HG03354 (cell line): ENCODE measurements around the gene MGLL.

Experiments
- ATAC-seq: cut with Tn5 transposase; IDR thresholded peaks from one replicate; pipeline ENCODE4 v1.9.1; 2021; ENCODE audit warnings: mild to moderate bottlenecking; ENCODE audit not compliant: unreplicated experiment, poor library complexity, severe bottlenecking

The MGLL gene

GRCh38 chr3:127652246-127652995, 169.9 kb downstream of the MGLL start:
- no peak for ATAC-seq

GRCh38 chr3:127651516-127652172, 170.7 kb downstream of the MGLL start:
- no peak for ATAC-seq

DNA sequence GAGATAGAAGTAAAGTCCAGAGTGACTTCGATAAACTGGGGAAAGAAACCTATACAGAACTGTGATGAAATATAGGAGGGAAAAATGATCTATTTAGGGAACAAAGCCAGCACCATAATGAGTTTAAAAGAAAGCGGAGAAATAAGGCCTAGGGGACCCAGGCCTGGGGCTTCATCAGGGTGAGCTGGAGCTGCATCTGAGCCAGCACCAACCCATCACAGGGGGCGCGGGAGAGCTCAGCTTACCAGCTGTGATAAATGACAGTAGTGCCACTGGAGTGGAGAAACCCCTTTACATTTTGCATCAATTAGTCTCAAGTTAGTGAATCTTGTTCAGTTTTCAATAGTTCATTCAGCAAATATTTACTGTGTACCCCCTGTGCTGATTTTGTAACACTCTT, 172.1 kb downstream of the MGLL start:
- no peak for ATAC-seq

DNA sequence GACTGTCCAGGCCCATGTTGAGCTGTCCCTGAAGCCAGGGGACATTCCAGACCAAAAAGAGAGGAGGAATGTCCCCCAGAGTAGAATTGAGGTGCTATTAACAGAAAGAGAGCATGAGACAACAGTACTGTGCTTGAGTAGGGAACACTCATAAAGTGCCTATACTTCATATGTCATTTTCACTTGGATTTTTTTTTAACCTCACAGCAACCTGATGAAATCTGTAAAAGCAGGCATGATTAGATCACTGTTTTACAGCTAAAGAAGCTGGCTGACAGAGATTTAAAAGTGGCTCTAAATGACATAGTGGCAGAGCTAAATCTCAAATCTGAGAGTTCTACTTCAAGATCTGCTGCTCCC, 174.5 kb downstream of the MGLL start:
- ATAC-seq: no peak

DNA sequence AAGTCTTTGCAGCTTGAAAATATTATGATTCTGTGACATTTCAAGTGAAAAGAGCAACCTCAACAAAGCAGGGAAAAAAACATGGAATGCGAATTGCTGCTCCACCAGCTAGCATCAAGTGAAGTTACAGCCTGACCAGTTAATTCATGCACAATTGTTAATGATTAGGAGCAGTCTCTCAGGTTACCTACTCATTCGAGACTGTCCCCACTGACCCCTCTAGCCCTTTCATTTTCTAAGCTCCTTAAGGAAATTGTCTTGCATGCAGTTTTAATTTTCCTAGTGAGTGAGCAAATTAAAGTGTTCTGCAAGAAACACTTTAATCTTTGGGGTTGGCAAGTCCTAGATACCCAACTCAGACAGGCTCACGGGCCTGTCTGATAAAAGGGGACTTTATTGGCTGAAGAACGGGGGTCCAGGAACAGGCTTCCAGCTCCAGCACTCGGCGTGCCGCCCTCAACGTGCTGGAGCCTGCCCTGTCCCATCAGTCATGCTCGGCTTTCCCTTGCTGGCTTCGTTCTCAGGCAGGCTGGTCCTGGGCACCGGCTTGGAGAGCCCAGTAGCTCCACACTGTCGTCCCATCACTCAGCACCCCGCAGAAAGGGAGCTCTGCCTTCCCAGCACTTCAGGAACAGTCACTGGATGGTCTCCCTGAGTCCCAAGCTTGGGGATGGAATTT, 175.0 kb downstream of the MGLL start:
- no peak for ATAC-seq

GRCh38 chr3:127646501-127647046, 175.7 kb downstream of the MGLL start:
- no peak for ATAC-seq

GRCh38 chr3:127645371-127646015, 176.8 kb downstream of the MGLL start:
- no peak for ATAC-seq

GRCh38 chr3:127644641-127645370, 177.5 kb downstream of the MGLL start:
- no peak for ATAC-seq

- no peak for ATAC-seq
Measured at GRCh38 chr3:127640042-127640355, 182.3 kb downstream of the MGLL start.

DNA sequence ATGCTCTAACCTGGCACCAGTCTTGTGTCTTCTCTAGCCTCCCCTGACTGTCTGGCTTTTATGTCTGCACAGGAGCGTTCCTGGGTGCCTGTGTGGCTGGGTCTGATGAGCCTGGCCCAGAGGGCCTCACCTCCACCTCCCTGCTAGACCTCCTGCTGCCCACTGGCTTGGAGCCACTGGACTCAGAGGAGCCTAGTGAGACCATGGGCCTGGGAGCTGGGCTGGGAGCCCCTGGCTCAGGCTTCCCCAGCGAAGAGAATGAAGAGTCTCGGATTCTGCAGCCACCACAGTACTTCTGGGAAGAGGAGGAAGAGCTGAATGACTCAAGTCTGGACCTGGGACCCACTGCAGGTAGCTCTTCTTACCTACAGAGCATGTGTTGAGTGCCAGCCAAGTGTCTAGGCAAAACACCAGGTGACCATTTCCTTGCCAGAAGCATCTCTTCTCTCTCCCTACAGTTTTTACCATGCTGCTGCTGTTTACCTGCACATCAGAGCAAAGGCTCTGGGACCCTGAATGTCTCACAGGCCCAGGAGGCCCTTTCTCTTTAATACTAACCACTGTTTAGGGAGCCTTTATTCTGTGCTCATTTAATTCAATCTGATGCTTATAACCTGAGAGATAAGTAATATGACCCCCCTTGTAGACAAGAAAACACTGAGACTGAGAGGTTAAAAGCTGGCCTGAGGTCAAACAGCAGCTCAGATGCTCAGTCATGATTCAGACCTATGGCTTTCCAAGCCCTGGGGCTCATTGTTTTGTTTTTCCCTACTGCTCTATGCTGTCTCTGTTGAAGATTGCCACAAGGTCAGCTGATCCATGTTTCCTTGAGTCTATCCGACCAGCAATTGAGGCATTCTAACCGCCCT, 182.9 kb downstream of the MGLL start:
- no peak for ATAC-seq
